HepG2 (cell line): ENCODE data around the gene BEST2. TPM values are rescaled to one million over a fixed set of nuclear protein-coding genes. Genes with fewer than 3 reads are reported as not detected.
A peak's percentile ranks its signal among the peaks of the same experiment; 100 is the strongest.

Experiments used
- AKAP8 ChIP-seq: sonication (generic); formaldehyde crosslinking; IDR thresholded peaks from 2 replicates; pipeline ENCODE4 v1.5.1; 2020; ENCODE audit warnings: mild to moderate bottlenecking, missing genetic modification reagents
- FOXA3 ChIP-seq: IDR thresholded peaks from 2 replicates; pipeline ENCODE4 v1.6.1; 2016; ENCODE audit warnings: missing genetic modification reagents, missing compliant biosample characterization
- FOXK2 ChIP-seq: fragments of 450-650 bp; IDR thresholded peaks from 2 replicates; pipeline ENCODE4 v1.6.1; 2016
- FOXO1 ChIP-seq: sonication (generic); formaldehyde crosslinking; IDR thresholded peaks from 2 replicates; pipeline ENCODE4 v1.4.0; 2020; ENCODE audit warnings: missing genetic modification reagents
- HIVEP1 ChIP-seq: sonication (generic); formaldehyde crosslinking; IDR thresholded peaks from 2 replicates; pipeline ENCODE4 v1.4.0; 2020; ENCODE audit warnings: mild to moderate bottlenecking, missing genetic modification reagents
- HNF1B ChIP-seq: sonication (generic); formaldehyde crosslinking; IDR thresholded peaks from 2 replicates; pipeline ENCODE4 v1.5.1; 2020; ENCODE audit warnings: mild to moderate bottlenecking, moderate library complexity, missing genetic modification reagents
- KDM4B ChIP-seq: sonication (generic); formaldehyde crosslinking; IDR thresholded peaks from 2 replicates; pipeline ENCODE4 v1.4.0; 2020; ENCODE audit warnings: missing genetic modification reagents
- MED13 ChIP-seq: sonication (generic); formaldehyde crosslinking; IDR thresholded peaks from 2 replicates; pipeline ENCODE4 v1.5.0; 2020; ENCODE audit warnings: missing genetic modification reagents
- MIXL1 ChIP-seq: IDR thresholded peaks from 2 replicates; pipeline ENCODE4 v1.6.1; 2016
- NR1H2 ChIP-seq: sonication (generic); formaldehyde crosslinking; IDR thresholded peaks from 2 replicates; pipeline ENCODE4 v1.8.1; 2022; ENCODE audit warnings: low read depth, missing genetic modification reagents, borderline replicate concordance
- PBX3 ChIP-seq: sonication (generic); formaldehyde crosslinking; IDR thresholded peaks from 2 replicates; pipeline ENCODE4 v1.8.1; 2023; ENCODE audit warnings: missing genetic modification reagents, inconsistent platforms, borderline replicate concordance
- PREB ChIP-seq: sonication (generic); formaldehyde crosslinking; IDR thresholded peaks from 2 replicates; pipeline ENCODE4 v1.4.0; 2020; ENCODE audit warnings: missing genetic modification reagents
- SAFB2 ChIP-seq: sonication (generic); formaldehyde crosslinking; IDR thresholded peaks from 2 replicates; pipeline ENCODE4 v1.5.1; 2020; ENCODE audit warnings: missing genetic modification reagents, low read depth, mild to moderate bottlenecking, borderline replicate concordance
- TBP ChIP-seq: sonication (generic); formaldehyde crosslinking; IDR thresholded peaks from 2 replicates; pipeline ENCODE4 v1.5.0; 2020; ENCODE audit warnings: missing genetic modification reagents
- TBX3 ChIP-seq: fragments of 450-650 bp; IDR thresholded peaks from 2 replicates; pipeline ENCODE4 v1.6.1; 2017; ENCODE audit warnings: antibody characterized with exemption, mild to moderate bottlenecking, inconsistent platforms, borderline replicate concordance
- ZBTB34 ChIP-seq: sonication (generic); formaldehyde crosslinking; IDR thresholded peaks from 2 replicates; pipeline ENCODE4 v1.8.0; 2022; ENCODE audit warnings: mild to moderate bottlenecking, missing genetic modification reagents
- ZFP36 ChIP-seq: fragments of 150-350 bp; IDR thresholded peaks from 2 replicates; pipeline ENCODE4 v1.6.1; 2018; ENCODE audit warnings: borderline replicate concordance, low read length, low read depth; ENCODE audit not compliant: partially characterized antibody
- ZFP82 ChIP-seq: sonication (generic); formaldehyde crosslinking; IDR thresholded peaks from 2 replicates; pipeline ENCODE4 v1.5.1; 2020; ENCODE audit warnings: mild to moderate bottlenecking, missing genetic modification reagents, borderline replicate concordance
- ZNF234 ChIP-seq: sonication (generic); formaldehyde crosslinking; conservative IDR thresholded peaks from 2 replicates; pipeline ENCODE4 v1.5.1; 2020; ENCODE audit warnings: mild to moderate bottlenecking, missing genetic modification reagents
- ZNF282 ChIP-seq: fragments of 450-650 bp; IDR thresholded peaks from 2 replicates; pipeline ENCODE4 v1.6.1; 2018; ENCODE audit not compliant: partially characterized antibody
- ZNF552 ChIP-seq: sonication (generic); formaldehyde crosslinking; IDR thresholded peaks from 2 replicates; pipeline ENCODE4 v1.9.0; 2022; ENCODE audit warnings: missing genetic modification reagents, mild to moderate bottlenecking, borderline replicate concordance
- ZNF674 ChIP-seq: sonication (generic); formaldehyde crosslinking; IDR thresholded peaks from 2 replicates; pipeline ENCODE4 v1.5.0; 2020; ENCODE audit warnings: low read depth, mild to moderate bottlenecking, missing genetic modification reagents
- ZNF691 ChIP-seq: sonication (generic); formaldehyde crosslinking; IDR thresholded peaks from 2 replicates; pipeline ENCODE4 v1.4.0; 2020; ENCODE audit warnings: missing genetic modification reagents, low read depth, mild to moderate bottlenecking, borderline replicate concordance
- polyA plus RNA-seq, 8 experiments: library from polyadenylated mRNA; depleted of rRNA in 3 of 8; stranded (reverse) in 7 of 8; unstranded in 1 of 8; fragments of >200 nt; fragmentation: Illumina TruSeq in 4 of 8; extraction: Trizol in 4 of 8; gene quantifications; 2 replicates each; pipeline versions ENCODE4 v1.2.1 to v1.2.3, GENCODE V29; 2011 to 2016; ENCODE audit warnings: low read depth in 4 of 8, missing spikeins in 1 of 8, mixed read lengths in 1 of 8; ENCODE audit not compliant: insufficient read depth in 1 of 8
- total RNA-seq, 5 experiments: library from RNA; depleted of rRNA; stranded (reverse); fragments of >200 nt; fragmentation: Illumina TruSeq; extraction: Trizol; gene quantifications; 2 replicates each; pipeline ENCODE4 v1.2.3, GENCODE V29; 2016; ENCODE audit warnings: low read depth in 1 of 5

Gene BEST2
- total and polyA plus RNA-seq, 2 of the 13 experiments (the other 11 are each of a cell fraction or from before 2014, with no cell fraction given) = not detected

- TF ChIP-seq ZNF674 (no peak), KDM4B (CRISPR knock-in tag) (no peak), HIVEP1 (CRISPR knock-in tag) (0 out of 2 replicates have a peak, but pooled peaks have one; percentile 21), FOXK2 (peak; percentile 96), ZNF552 (CRISPR knock-in tag) (no peak), TBX3 (no peak), ZFP36 (no peak), FOXA3 (CRISPR knock-in tag) (no peak), SAFB2 (CRISPR knock-in tag) (no peak), MIXL1 (CRISPR knock-in tag) (peak; percentile 55; the same call in 1 of the 2 replicates), PREB (CRISPR knock-in tag) (no peak), ZNF234 (no peak), AKAP8 (no peak), ZNF282 (no peak), ZFP82 (no peak), NR1H2 (CRISPR knock-in tag) (no peak), TBP (CRISPR knock-in tag) (no peak), ZNF691 (CRISPR knock-in tag) (no peak), HNF1B (CRISPR knock-in tag) (peak; percentile 70), PBX3 (CRISPR knock-in tag) (no peak), FOXO1 (CRISPR knock-in tag) (no peak), MED13 (no peak), ZBTB34 (CRISPR knock-in tag) (no peak)
Observed at GRCh38 chr19:12736995-12737834, 14.4 kb upstream of the BEST2 start, which contains the start of gene GET3 (continued).
